Esophagus muscularis mucosa (tissue), 4 donors: ENCODE results near the gene CD96. TPM values are rescaled to one million over a fixed set of nuclear protein-coding genes. Genes with fewer than 3 reads are reported as not detected.

ENCODE experiments used
- DNase-seq: peaks from one replicate; pipeline ENCODE4 v3.0.0-alpha.2; 2017; ENCODE audit errors: extremely low spot score
- H3K27ac ChIP-seq, 4 donors: fragments of 200-600 bp; sonication (generic); replicated peaks in 1 of 4; 1 replicate in 3 of 4; 2 replicates in 1 of 4; pipeline ENCODE4 v1.5.1; 2016 to 2019; ENCODE audit warnings: mild to moderate bottlenecking in 1 of 4
- H3K27me3 ChIP-seq, 4 donors: fragments of 200-600 bp; sonication (generic); one replicate each; pipeline versions ENCODE4 v1.5.1 to v1.6.0; 2016 to 2019
- H3K36me3 ChIP-seq, 4 donors: fragments of 200-600 bp; sonication (generic); one replicate each; pipeline ENCODE4 v1.5.1; 2016 to 2019
- H3K4me1 ChIP-seq, 4 donors: fragments of 200-600 bp; sonication (generic); one replicate each; pipeline ENCODE4 v1.5.1; 2016 to 2019
- H3K4me3 ChIP-seq, 4 donors: fragments of 200-600 bp; sonication (generic); 1 replicate in 2 of 4; 2 replicates in 2 of 4; pipeline ENCODE4 v1.5.1; 2016 to 2019; ENCODE audit warnings: mild to moderate bottlenecking in 4 of 4, moderate library complexity in 1 of 4
- H3K9me3 ChIP-seq, 4 donors: fragments of 200-600 bp; sonication (generic); 1 replicate in 3 of 4; 2 replicates in 1 of 4; pipeline ENCODE4 v1.5.1; 2016 to 2019
- EP300 ChIP-seq: sonication (generic); formaldehyde crosslinking; IDR thresholded peaks from one replicate; pipeline ENCODE4 v1.6.1; 2017; ENCODE audit warnings: antibody characterized with exemption
- POLR2A ChIP-seq: fragments of 450-650 bp; IDR thresholded peaks from one replicate; pipeline ENCODE4 v1.6.1; 2017; ENCODE audit warnings: antibody characterized with exemption, moderate library complexity, mild to moderate bottlenecking, low read depth
- POLR2AphosphoS5 ChIP-seq, 2 donors: sonication (generic); formaldehyde crosslinking; IDR thresholded peaks; one replicate each; pipeline ENCODE4 v1.6.1; 2017; ENCODE audit warnings: antibody characterized with exemption in 2 of 2
- WGBS: methylation state at CpG from one replicate; pipeline ENCODE4 v1.1.5; 2018; 5-methylcytosine and 5-hydroxymethylcytosine counted together
- intact Hi-C: fragments of 100-400 bp; cut with DNase I; formaldehyde crosslinking; loops from one replicate; pipeline ENCODE4 v1.15.1; 2023
- total RNA-seq, 4 donors: library from RNA; depleted of rRNA; stranded (reverse); fragments of >200 nt; gene quantifications; one replicate each; pipeline versions ENCODE4 v1.1.0 to v1.2.1, GENCODE V29; 2016
- TF ChIP-seq, protein P1 (sequence below), 3 experiments: fragments of 200-600 bp in 2 of 3; fragments of 450-650 bp in 1 of 3; sonication (generic) in 2 of 3; IDR thresholded peaks; one replicate each; pipeline ENCODE4 v1.5.1; 2017 to 2019; ENCODE audit warnings: antibody characterized with exemption in 3 of 3, mild to moderate bottlenecking in 2 of 3, moderate library complexity in 1 of 3

Gene CD96
- total RNA-seq, 4 donors from 2014 or later = 0.17 to 1.5 (median 0.43) TPM

GRCh38 chr3:111590143-111590491 lies 48.1 kb downstream of the CD96 start:
- intact Hi-C loops = no loop called here
- no peak for DNase-seq
- no peaks in the 10 kb centered on the region for H3K27me3 ChIP-seq
- H3K36me3 ChIP-seq = no peaks in the 10 kb centered on the region
- 92% methylated on average over 1 of the region's 1 CpG for WGBS
- TF ChIP-seq POLR2AphosphoS5 (IDR thresholded peaks at IDR 0.05) (no peak), EP300 (no peak), POLR2A (no peak)
- TF ChIP-seq, protein P1, sequence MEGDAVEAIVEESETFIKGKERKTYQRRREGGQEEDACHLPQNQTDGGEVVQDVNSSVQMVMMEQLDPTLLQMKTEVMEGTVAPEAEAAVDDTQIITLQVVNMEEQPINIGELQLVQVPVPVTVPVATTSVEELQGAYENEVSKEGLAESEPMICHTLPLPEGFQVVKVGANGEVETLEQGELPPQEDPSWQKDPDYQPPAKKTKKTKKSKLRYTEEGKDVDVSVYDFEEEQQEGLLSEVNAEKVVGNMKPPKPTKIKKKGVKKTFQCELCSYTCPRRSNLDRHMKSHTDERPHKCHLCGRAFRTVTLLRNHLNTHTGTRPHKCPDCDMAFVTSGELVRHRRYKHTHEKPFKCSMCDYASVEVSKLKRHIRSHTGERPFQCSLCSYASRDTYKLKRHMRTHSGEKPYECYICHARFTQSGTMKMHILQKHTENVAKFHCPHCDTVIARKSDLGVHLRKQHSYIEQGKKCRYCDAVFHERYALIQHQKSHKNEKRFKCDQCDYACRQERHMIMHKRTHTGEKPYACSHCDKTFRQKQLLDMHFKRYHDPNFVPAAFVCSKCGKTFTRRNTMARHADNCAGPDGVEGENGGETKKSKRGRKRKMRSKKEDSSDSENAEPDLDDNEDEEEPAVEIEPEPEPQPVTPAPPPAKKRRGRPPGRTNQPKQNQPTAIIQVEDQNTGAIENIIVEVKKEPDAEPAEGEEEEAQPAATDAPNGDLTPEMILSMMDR (IDR thresholded peaks at IDR 0.05) = no peak
- H3K9me3 ChIP-seq = no peaks in the 10 kb centered on the region
- H3K4me3 ChIP-seq = no peak overlapping the region
- H3K4me1 ChIP-seq = no peaks in the 10 kb centered on the region
- no peak overlapping the region for H3K27ac ChIP-seq

- Histone ChIP-seq H3K4me1 (no peaks in the 10 kb centered on the region), H3K36me3 (no peaks in the 10 kb centered on the region), H3K9me3 (no peaks in the 10 kb centered on the region), H3K4me3 (no peak overlapping the region), H3K27ac (no peak overlapping the region), H3K27me3 (no peaks in the 10 kb centered on the region)
- TF ChIP-seq POLR2A = no peak
- TF ChIP-seq POLR2AphosphoS5 (IDR thresholded peaks at IDR 0.05) = no peak
- TF ChIP-seq, protein P1 (IDR thresholded peaks at IDR 0.05) = no peak
- 96% methylated on average over 3 of the region's 3 CpGs for WGBS
- intact Hi-C loops = no loop called here
- DNase-seq = peak; percentile 80
These were observed 49.6 kb downstream of the CD96 start for GRCh38 chr3:111591555-111591954.

DNA sequence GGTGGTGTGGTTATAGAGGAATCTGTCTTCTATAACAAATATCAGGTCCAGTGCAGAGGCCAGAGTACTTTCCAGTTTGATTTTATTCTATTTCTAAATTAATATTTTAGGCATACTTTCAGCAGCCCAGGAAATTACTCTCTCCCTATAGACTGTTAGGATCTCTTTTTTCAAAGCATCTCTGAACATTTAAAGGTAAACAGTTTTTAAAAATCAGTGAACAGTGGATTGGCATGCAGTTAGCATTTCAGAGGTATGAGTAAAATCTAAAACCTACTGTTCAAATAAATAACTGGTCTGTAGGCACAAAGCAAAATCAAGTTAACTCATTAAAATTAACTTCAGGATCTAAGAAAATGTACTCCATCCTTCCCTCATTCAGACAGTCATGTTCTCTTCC lies 50.1 kb downstream of the CD96 start:
- TF ChIP-seq POLR2AphosphoS5 (IDR thresholded peaks at IDR 0.05) = no peak
- TF ChIP-seq POLR2A = no peak
- TF ChIP-seq, protein P1 (IDR thresholded peaks at IDR 0.05) = no peak
- TF ChIP-seq EP300 = no peak
- H3K36me3 ChIP-seq = no peaks in the 10 kb centered on the region
- no peaks in the 10 kb centered on the region for H3K4me1 ChIP-seq
- H3K9me3 ChIP-seq = no peaks in the 10 kb centered on the region
- H3K27ac ChIP-seq = no peak overlapping the region
- no peak overlapping the region for H3K4me3 ChIP-seq
- intact Hi-C loops = no loop called here
- no peaks in the 10 kb centered on the region for H3K27me3 ChIP-seq
- DNase-seq = no peak

DNA sequence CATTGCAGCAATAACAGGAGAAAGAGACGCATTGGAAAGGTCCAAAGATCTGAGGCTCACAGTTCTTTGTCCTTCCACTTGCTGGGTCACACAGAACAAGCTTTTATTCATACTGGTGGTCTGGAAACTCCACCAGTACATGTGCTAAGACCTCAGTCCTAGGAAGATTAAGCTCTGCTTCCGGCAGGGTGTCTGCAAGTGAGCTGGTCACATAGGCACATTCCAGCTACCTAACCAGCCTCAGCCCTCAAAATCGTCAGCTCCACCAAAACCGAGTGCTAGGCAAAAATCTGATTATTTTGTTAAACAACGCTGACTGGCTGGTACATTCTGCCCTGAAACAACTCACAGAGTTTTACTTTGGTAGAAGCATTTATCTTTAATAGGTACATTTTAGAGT lies 50.9 kb downstream of the CD96 start:
- TF ChIP-seq POLR2AphosphoS5 (IDR thresholded peaks at IDR 0.05) (no peak), EP300 (no peak), POLR2A (no peak)
- TF ChIP-seq, protein P1 (IDR thresholded peaks at IDR 0.05) = no peak
- H3K27me3 ChIP-seq = no peaks in the 10 kb centered on the region
- intact Hi-C loops = no loop called here
- H3K9me3 ChIP-seq = no peaks in the 10 kb centered on the region
- H3K4me1 ChIP-seq = no peaks in the 10 kb centered on the region
- H3K4me3 ChIP-seq = no peak overlapping the region
- no peak for DNase-seq
- WGBS = 80% methylated on average over 5 of the region's 5 CpGs
- H3K36me3 ChIP-seq = no peaks in the 10 kb centered on the region
- H3K27ac ChIP-seq = no peak overlapping the region

DNA sequence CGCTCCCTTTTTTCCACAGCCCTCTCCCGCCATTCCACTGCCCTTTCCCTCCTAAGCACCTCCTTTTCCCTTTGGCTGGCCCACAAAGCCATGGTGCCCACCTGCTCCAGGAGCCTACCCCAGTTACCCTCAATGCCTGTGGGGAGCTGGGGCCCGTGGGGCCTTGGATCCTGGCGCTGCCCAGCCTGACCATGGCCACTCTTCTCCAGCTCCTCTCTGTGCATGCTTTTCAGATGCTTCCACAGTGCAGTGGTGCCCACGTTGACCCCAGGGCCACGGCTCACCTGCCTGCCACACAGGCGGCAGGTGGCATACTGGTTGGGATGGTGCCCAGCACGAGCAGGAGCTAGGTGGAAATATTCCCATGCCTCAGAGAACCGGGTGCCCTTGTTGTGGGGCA lies 51.7 kb downstream of the CD96 start:
- TF ChIP-seq, protein P1 (IDR thresholded peaks at IDR 0.05) = no peak
- TF ChIP-seq POLR2AphosphoS5 (IDR thresholded peaks at IDR 0.05) = no peak
- TF ChIP-seq EP300 = no peak
- no peak for TF ChIP-seq POLR2A
- no peaks in the 10 kb centered on the region for H3K36me3 ChIP-seq
- WGBS = 93% methylated on average over 9 of the region's 9 CpGs

More for the DNA sequence above, 51.7 kb downstream of the CD96 start:
- Histone ChIP-seq H3K27ac (no peak overlapping the region), H3K9me3 (no peaks in the 10 kb centered on the region), H3K4me3 (no peak overlapping the region), H3K4me1 (no peaks in the 10 kb centered on the region), H3K27me3 (no peaks in the 10 kb centered on the region)
- DNase-seq = no peak
- intact Hi-C loops = no loop called here
